ENCODE results near the gene LY6G6D.
A peak's percentile ranks its signal among the peaks of the same experiment; 100 is the strongest.

The LY6G6D gene

DNA sequence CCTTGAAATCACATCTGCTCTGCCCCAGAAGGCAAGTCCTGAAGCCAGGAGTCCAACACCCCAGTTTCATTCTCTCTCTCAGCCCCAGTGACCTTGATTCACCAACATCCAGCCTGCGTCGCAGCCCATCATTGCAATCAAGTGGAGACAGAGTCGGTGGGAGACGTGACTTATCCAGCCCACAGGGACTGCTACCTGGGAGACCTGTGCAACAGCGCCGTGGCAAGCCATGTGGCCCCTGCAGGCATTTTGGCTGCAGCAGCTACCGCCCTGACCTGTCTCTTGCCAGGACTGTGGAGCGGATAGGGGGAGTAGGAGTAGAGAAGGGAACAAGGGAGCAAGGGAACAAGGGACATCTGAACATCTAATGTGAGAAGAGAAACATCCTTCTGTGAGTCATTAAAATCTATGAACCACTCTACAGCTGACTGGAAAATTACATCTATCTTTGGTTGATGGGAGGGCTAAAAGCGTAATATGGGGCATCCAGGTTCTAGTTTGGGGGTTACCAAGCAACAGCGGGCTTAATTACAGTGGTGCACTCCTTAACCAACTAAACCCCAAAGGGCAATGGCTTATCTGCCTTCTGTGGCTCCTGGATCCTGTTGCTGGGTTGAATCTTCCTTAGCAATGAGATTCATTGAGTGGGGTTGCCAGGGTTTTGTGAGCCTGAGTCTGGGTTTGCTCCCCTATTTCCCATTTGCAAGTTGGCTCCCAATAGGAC, 2.5 kb downstream of the LY6G6D start:
- DNase-seq: no peak

GRCh38 chr6:31718265-31718664, 3.1 kb downstream of the LY6G6D start:
- no peak for DNase-seq

- no peak for DNase-seq
Measured at GRCh38 chr6:31719001-31719400, 3.9 kb downstream of the LY6G6D start.

DNA sequence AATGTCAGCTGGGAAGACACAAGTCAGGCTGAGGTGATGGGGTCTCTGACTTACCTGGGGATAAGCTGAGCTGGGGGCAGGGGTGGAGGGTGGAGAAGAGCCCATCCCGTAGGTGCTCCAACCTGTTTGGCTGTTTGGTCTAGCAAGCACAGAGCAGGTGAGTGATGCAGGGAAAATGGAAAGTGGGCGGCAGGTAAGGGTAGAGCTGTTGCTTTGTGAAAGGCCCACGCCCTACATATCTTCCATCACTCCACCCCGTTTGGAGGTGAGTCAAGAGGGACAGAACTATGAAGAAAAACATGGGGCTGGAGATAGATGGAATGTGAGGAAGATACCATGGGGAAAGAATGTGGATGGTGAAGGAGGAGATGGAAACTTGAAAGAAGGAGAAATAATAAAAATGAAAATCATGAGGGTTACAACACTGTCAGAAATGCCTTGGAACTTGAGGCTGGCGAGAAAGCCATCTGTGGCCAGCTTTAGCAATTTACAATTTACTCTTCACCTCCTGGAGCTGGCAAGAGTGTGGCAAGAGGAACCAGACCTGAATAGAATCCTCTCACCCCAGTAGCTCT, 5.1 kb downstream of the LY6G6D start:
- DNase-seq: no peak

DNA sequence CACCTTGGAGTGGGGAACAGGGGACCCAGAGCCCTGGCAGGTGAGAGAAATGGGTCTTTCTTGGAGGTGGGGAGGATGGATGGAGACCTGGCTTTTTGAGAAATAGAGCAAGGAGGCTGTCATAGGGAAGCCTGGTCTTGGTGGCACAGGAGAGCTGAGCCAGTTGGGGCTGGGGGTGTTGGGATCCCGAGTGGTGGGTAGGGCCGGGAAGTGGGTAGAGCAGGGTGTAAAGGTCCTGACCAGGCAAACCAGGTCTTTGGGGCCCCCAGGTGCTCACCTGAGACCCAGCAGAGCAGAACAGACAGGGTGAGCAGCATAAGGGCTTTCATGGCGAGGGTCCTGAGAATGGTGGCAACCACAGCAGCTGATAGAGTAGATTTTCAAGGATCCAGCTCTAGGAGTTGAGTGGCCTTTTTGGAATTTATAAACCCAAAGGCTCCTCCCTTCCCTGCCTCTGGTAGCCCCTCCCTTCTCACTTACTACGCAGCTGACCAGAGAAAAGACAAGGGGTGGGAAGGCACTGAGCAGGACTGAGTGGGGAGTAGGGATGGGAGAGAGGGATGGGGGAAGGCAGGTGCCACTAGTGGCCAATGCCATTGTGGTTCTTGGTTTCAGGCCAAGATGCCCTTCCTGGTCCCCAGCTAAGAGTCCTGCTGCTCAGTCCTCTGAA, 6.3 kb downstream of the LY6G6D start, which contains the start of gene LY6G6C:
Gene LY6G6C (minus strand): TSS at position 396 of the 670 bp plus-strand sequence. CDS start 67 bp downstream, at position 329.
- DNase-seq: no peak

DNA sequence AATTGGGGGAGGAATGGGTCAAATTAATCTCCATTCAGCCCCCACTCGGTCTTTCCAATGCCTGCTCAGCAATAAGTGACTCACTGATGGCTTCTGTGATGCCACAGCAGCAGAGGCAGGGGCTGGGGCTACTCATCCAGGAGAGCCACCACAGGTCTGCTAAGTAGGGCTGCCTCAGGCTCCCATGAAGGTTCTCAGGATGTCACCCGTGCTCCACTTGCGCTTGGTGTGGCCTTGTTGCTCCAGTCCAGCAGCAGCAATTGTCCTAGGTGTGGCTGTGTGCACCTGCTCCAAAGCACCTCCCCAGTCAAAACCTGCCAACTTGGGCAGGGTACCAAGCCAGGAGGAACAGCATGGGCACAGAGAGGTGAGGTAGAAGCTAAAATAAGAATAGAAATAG, 7.0 kb downstream of the LY6G6D start:
- DNase-seq: no peak

DNA sequence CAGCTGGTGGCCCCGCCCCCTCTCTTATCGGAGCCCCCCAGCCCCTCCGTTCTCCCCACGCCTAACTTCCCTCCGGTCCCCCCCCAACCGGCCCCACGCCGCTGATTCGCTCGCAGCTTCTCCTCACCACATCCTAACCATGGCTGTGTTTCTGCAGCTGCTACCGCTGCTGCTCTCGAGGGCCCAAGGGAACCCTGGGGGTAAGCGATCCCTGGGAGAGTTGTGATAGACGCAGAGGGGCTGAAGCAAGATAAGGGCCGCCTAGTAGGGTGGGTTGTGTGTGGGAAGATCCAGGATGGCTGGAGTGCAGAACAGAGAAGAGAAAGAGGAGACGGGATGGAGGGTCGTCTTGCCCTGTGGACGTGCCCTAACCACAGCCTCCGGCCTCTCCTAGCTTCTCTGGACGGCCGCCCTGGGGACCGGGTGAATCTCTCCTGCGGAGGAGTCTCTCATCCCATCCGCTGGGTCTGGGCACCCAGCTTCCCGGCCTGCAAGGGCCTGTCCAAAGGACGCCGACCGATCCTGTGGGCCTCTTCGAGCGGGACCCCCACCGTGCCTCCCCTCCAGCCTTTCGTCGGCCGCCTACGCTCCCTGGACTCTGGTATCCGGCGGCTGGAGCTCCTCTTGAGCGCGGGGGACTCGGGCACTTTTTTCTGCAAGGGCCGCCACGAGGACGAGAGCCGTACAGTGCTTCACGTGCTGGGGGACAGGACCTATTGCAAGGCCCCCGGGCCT, 8.3 kb downstream of the LY6G6D start, which contains the start of gene MPIG6B:
Gene MPIG6B (plus strand): TSS at position 129 of the 735 bp plus-strand sequence. CDS start 11 bp downstream, at position 140.
- no peak for DNase-seq

- no peak for DNase-seq
Measured at GRCh38 chr6:31723980-31724691, 9.0 kb downstream of the LY6G6D start.

DNA sequence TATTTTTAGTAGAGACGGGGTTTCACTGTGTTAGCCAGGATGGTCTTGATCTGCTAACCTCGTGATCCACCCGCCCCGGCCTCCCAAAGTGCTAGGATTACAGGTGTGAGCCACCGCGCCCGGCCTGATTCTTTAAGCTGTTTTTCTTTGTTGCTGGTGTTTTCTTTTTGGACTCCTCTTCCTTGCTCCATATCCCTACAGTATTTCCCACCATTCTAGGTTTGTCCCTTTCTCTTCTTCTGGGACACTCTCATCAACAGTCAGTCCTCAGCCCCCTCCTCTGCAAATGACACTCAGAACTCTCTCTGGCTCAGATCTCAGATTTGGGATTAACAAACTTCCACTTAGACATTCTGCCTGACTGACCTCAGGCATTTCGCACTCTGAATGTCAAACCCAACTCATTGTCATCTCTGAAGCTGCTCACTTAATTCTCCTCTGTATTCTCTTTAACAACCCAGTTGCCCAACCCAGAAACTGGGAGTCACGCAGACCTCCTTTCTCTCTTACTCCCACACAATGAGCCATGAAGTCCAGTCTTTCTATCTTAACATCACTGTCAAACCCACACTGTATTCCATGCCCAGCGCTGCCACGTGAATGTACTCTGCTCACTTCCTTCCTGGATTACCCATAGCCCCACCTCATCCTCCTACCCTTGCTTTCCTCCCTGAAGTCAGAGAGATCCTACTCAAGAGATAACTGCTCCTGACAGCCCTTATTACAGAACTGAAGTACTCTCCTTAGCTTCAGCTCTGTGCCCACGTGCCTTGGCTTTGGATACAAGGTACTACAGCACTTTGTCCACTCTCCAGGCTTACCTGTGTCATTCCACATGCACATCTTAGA, 10.6 kb downstream of the LY6G6D start:
- DNase-seq: no peak

DNA sequence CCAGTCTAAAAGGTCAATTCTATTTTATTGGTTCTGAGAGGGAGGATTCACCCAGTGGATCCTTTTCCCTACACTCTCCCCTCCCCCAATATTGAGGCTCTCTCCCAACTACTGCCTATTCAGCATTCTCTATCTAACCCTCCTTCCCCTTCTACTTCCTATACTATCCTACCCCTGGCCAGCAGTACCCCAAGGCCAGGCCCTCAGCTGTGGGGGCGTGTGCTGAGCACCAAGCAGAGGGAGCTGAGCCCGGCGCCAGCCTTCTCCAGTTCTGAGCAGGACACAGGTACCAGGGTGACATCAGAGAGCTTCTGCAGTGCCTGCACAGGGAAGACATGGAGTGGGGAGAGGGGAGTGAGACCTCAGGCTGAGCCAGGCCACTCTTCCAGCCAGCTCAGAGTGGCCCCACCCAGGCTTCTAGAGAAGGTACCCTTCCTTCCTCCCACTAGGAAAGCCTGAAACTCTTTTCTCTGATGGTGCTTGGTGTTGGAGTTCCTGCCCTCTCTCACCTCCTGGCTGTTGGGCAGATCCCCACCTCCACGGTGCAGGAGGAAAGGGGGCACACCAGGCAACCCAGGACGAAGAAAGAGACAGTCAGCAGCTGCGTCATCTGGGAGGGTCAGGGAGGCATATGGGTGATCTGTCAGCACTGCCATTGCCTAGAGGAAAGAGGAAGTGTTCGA, 12.0 kb downstream of the LY6G6D start:
- peak in 2 of 58 donors; percentile 23 to 29 for DNase-seq

DNA sequence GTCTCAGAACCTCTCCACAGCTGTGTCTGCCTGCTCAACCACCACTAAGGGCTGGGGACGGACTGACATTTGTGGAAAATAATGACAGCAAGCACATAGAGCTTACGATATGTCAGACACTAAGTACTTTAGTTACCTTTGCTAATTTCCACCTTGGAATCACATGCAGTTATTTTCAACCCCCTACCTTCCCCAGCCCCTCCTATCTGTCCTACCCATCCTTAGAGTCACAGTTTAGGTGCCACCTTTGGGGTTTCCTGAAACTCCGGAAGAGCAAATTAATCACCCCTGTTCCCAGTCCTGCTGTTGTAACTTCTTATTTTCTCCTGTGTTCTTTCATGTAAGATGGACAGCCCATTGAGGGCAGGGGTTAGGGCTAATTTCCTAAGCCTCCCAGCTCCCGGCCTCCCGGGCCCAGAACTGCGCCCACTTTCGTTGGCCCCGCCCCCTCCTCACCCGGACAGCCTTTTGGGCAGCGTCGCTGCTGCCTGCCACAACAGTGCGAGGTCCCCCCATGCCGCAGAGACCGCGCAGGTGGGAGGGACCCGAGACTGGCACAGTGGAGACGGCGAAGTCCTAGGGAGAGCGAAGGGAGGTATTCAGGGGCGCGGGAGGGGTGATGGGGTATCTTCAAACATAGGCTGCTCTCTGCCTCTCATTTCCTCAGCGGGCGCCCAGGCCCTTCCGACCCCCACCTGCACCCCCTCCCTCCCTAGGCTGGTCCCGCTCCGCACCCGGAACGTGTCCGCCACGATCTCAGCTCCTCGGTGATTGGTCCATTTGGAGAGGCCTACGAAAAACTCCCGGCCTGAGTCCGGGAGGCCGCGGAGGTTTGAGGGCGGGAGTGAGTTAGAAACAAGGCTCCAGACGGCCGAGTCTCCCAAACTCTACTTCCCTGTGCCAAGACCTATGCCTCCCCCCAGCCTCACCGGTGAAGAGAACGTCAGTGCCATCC, 12.8 kb downstream of the LY6G6D start:
- no peak for DNase-seq

DNA sequence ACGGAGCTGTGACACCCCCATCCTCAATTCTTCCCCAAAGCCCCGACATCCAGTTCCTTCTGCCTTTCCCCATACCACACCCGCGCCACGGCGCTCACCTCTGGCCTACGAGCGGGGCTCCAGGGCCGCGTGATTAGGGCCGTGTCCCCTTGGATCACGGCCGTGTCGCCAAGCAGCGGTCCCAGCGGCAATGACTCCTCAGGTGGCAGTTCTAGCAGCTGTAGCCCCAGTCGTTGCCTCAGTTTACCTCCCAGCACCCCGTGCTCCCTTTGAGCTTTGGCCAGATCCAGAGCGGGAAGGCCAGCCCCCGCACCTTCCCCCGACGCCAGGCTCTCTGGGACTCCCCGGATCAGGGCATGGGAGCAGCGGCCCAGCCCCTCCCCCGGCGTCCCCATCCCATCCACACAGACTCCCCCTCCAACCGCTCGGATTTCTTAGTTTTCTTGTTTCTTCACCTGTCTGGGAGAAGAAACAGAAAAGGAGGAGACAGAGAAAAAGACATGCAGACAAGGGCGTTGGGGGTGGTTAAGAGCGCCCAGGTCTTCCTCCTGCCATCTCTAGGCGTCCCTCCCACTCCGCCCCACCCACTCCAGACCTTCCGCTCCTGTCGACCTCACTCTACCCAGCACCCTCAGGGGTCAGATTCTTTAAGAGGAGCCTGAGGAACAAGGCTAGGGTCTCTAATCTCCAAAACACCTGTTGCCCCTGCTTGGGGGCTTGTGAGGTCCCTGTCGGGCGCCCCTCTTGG, 13.8 kb downstream of the LY6G6D start, which contains the start of gene DDAH2:
Gene DDAH2 (minus strand): TSS at position 533 of the 748 bp plus-strand sequence. CDS start 138 bp downstream, at position 395.
- no peak for DNase-seq

- peak in 57 of 58 donors; percentile 18 to 89 (median 77) for DNase-seq
Measured at GRCh38 chr6:31729515-31729978, 14.4 kb downstream of the LY6G6D start.

DNA sequence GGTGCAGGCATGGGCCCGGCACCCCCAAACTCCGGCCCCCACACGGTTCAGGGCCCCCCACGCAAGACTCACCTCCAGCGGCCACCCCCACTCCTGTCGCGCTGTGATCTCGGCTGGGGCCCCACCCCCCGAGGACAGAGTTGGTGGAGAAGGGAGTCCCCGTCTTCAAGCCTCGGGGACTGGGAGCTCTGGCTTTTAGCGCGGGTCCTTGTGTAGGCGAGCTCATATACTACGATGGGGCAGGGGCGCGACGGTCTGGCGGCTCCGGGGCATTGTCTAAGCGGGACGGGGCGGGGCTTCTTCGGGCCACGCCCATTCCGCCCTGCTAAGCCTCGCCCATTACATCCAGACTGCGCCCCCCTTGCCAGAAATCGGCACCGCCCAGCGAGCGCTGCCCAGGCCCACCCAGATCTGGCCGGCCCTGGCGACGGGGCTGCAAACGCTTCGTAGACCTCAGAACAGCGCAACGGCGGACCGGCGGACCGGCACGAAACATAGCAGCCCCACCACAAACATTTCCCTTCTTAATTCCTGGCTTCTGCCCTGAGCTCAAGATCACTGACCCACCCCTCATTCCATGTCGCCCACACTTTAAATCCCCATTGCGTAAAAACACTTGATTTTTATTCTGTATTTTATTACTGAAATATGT, 15.0 kb downstream of the LY6G6D start:
- DNase-seq: peak in 50 of 58 donors; percentile 27 to 79 (median 57)

DNA sequence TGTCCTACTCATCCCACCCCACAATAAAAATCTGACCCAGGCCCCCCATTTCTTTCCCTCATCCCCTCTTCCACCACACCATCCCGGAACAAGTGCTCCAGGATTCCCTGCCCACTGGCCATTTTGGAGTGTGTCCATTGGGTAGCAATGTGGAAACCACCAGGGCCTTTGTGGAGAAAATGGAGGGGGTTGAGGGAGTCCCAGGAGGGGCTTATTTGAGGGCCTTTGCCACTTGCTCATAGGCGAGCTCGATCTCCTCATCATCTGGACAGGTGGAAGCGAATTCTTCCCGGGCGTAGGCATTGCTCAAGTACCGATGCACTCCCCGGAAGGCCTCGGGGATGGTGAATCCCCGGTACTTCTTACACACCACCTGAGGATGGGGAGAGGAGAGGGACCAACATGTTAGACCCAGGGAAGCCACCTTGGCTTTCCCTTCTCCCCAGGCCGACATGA, 15.5 kb downstream of the LY6G6D start:
- no peak for DNase-seq

DNA sequence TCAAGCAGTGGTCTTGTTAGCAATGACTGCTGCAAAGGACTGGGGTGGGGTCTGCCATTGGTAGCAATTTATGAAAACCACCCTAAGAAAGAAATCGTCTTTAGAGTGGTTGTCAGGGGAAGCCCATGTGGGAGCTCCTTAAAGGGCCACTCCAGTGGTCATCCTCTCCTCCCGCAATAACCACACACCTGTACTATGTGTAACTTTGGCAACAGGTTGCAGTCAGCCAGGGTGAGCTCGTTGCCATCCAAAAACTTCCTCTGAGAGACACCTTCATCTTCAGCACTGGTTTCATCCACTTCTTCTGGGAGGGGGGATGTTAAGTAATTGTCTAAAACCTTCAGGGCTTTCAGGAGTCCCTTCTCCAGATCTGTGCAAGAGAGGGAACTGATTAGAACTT, 16.9 kb downstream of the LY6G6D start:
- DNase-seq: no peak
